A549 (cell line): ENCODE data around the gene QARS1. TPM values are rescaled to one million over a fixed set of nuclear protein-coding genes. Genes with fewer than 3 reads are reported as not detected.

Source experiments
- ATAC-seq, 2 experiments: fragments of 200-7000 bp in 1 of 2; fragments of >200 bp in 1 of 2; cut with Nextera tagmentation in 1 of 2; cut with Tn5 transposase in 1 of 2; 3 replicates each; pipeline versions ENCODE4 v1.8.0 to v1.9.1; 2018 to 2020; ENCODE audit warnings: mild to moderate bottlenecking in 1 of 2, moderate library complexity in 1 of 2
- CTCF ChIA-PET: fragments of 300-600 bp; sonication (Branson Sonifier 250); formaldehyde crosslinking; extraction: SDS; loops from one replicate; lab custom pipeline; 2021; ENCODE audit warnings: antibody characterized with exemption, inconsistent platforms; lab: Yijun Ruan, JAX
- POLR2A ChIA-PET: fragments of 350-600 bp; formaldehyde crosslinking; extraction: SDS; loops from one replicate; lab custom pipeline; 2021; ENCODE audit warnings: antibody characterized with exemption, inconsistent platforms; lab: Yijun Ruan, JAX
- DNase-seq, 2 experiments: peaks; one replicate each; pipeline versions ENCODE4 v3.0.0 to v3.0.0-alpha.2; 2011 to 2016; ENCODE audit warnings: low read depth in 1 of 2, low spot score in 1 of 2
- FAIRE-seq: peaks from 2 replicates; lab custom pipeline; 2011; peaks lifted over from hg19 to GRCh38; lab: Jason Lieb, UNC
- H3K27ac ChIP-seq, 2 experiments: fragments of >200 bp; sonication (Bioruptor Twin); formaldehyde crosslinking; 3 replicates each; pipeline ENCODE4 v1.5.1; 2016 to 2017
- H3K4me1 ChIP-seq: fragments of >200 bp; sonication (Bioruptor Twin); formaldehyde crosslinking; 3 replicates; pipeline ENCODE4 v1.6.1; 2016
- H3K4me2 ChIP-seq: fragments of >200 bp; sonication (Bioruptor Twin); formaldehyde crosslinking; 3 replicates; pipeline ENCODE4 v1.6.1; 2016
- H3K4me3 ChIP-seq: fragments of >200 bp; sonication (Bioruptor Twin); formaldehyde crosslinking; 3 replicates; pipeline ENCODE4 v1.5.1; 2016
- H3K9me3 ChIP-seq: fragments of >200 bp; sonication (Bioruptor Twin); formaldehyde crosslinking; 3 replicates; pipeline ENCODE4 v1.6.1; 2016
- ATOH8 ChIP-seq: fragments of 250-450 bp; sonication (Bioruptor Pico); IDR thresholded peaks from 2 replicates; pipeline ENCODE4 v1.5.0; 2020; ENCODE audit warnings: low read depth, mild to moderate bottlenecking, moderate library complexity
- BHLHE40 ChIP-seq: IDR thresholded peaks from 2 replicates; pipeline ENCODE4 v1.6.1; 2012; ENCODE audit warnings: low read depth, low read length, inconsistent platforms
- CBX8 ChIP-seq: fragments of 200-600 bp; sonication (generic); IDR thresholded peaks from 2 replicates; pipeline ENCODE4 v1.6.1; 2016
- CEBPB ChIP-seq, 2 experiments: fragments of >200 bp in 1 of 2; sonication (Bioruptor Twin) in 1 of 2; formaldehyde crosslinking in 1 of 2; IDR thresholded peaks; 2 replicates each; pipeline ENCODE4 v1.6.1; 2012 to 2016
- CHD2 ChIP-seq: fragments of 150-350 bp; IDR thresholded peaks from 2 replicates; pipeline ENCODE4 v1.6.1; 2014; ENCODE audit warnings: low read length; ENCODE audit not compliant: partially characterized antibody
- E2F6 ChIP-seq: IDR thresholded peaks from 2 replicates; pipeline ENCODE4 v1.6.1; 2012; ENCODE audit warnings: low read depth, borderline replicate concordance
- EHF ChIP-seq: fragments of 250-450 bp; sonication (Bioruptor Pico); IDR thresholded peaks from 2 replicates; pipeline ENCODE4 v1.5.0; 2020; ENCODE audit warnings: mild to moderate bottlenecking
- ESRRA ChIP-seq: fragments of 150-350 bp; IDR thresholded peaks from 2 replicates; pipeline ENCODE4 v1.6.1; 2014; ENCODE audit warnings: mild to moderate bottlenecking, low read length, borderline replicate concordance
- FOSB ChIP-seq: fragments of 250-450 bp; sonication (Bioruptor Pico); IDR thresholded peaks from 2 replicates; pipeline ENCODE4 v1.5.0; 2020; ENCODE audit warnings: mild to moderate bottlenecking, moderate library complexity
- FOSL2 ChIP-seq, 2 experiments: fragments of 450-650 bp in 1 of 2; fragments of >200 bp in 1 of 2; sonication (Bioruptor Twin) in 1 of 2; formaldehyde crosslinking; IDR thresholded peaks; 2 replicates each; pipeline versions ENCODE4 v1.5.0 to v1.6.1; 2016 to 2020; ENCODE audit warnings: mild to moderate bottlenecking in 1 of 2, moderate library complexity in 1 of 2
- HEYL ChIP-seq: fragments of 250-450 bp; sonication (Bioruptor Pico); IDR thresholded peaks from 2 replicates; pipeline ENCODE4 v1.8.0; 2021; ENCODE audit warnings: mild to moderate bottlenecking, moderate library complexity
- HOXA7 ChIP-seq: fragments of 250-450 bp; sonication (Bioruptor Pico); IDR thresholded peaks from 2 replicates; pipeline ENCODE4 v1.5.0; 2020; ENCODE audit warnings: mild to moderate bottlenecking, moderate library complexity
- JUNB ChIP-seq: fragments of >200 bp; sonication (Bioruptor Twin); formaldehyde crosslinking; IDR thresholded peaks from 2 replicates; pipeline ENCODE4 v1.6.1; 2016
- MAFK ChIP-seq: fragments of 450-650 bp; IDR thresholded peaks from 2 replicates; pipeline ENCODE4 v1.6.1; 2014; ENCODE audit not compliant: partially characterized antibody
- MAZ ChIP-seq: fragments of 150-350 bp; IDR thresholded peaks from 2 replicates; pipeline ENCODE4 v1.6.1; 2014; ENCODE audit warnings: antibody characterized with exemption, low read depth, low read length, borderline replicate concordance
- NPAS2 ChIP-seq: fragments of 250-450 bp; sonication (Bioruptor Pico); IDR thresholded peaks from 2 replicates; pipeline ENCODE4 v1.8.0; 2022; ENCODE audit warnings: mild to moderate bottlenecking, moderate library complexity, borderline replicate concordance
- PHF8 ChIP-seq: fragments of 200-600 bp; sonication (generic); IDR thresholded peaks from 2 replicates; pipeline ENCODE4 v1.6.1; 2016; ENCODE audit warnings: low read depth, mild to moderate bottlenecking, antibody characterized with exemption, moderate library complexity, borderline replicate concordance
- POLR2A ChIP-seq: IDR thresholded peaks from 2 replicates; pipeline ENCODE4 v1.6.1; 2012; ENCODE audit warnings: mild to moderate bottlenecking, low read length
- POLR2AphosphoS2 ChIP-seq: conservative IDR thresholded peaks from 2 replicates; pipeline ENCODE4 v1.6.1; 2012; ENCODE audit warnings: low read length, improper control_type of control experiment, inconsistent platforms
- RARB ChIP-seq: fragments of 250-450 bp; sonication (Bioruptor Pico); IDR thresholded peaks from 2 replicates; pipeline ENCODE4 v1.8.0; 2021; ENCODE audit warnings: mild to moderate bottlenecking, moderate library complexity
- RFX5 ChIP-seq: fragments of 450-650 bp; IDR thresholded peaks from 2 replicates; pipeline ENCODE4 v1.7.1; 2014; ENCODE audit warnings: antibody characterized with exemption, mild to moderate bottlenecking, moderate library complexity
- SMC3 ChIP-seq: fragments of >200 bp; sonication (Bioruptor Twin); formaldehyde crosslinking; IDR thresholded peaks from 3 replicates; pipeline ENCODE4 v1.6.1; 2018; ENCODE audit warnings: inconsistent platforms
- TP53 ChIP-seq: fragments of 250-450 bp; sonication (Bioruptor Pico); IDR thresholded peaks from 2 replicates; pipeline ENCODE4 v1.5.0; 2021; ENCODE audit warnings: mild to moderate bottlenecking, moderate library complexity
- ZFP36 ChIP-seq: fragments of 450-650 bp; IDR thresholded peaks from 2 replicates; pipeline ENCODE4 v1.6.1; 2014; ENCODE audit warnings: borderline replicate concordance; ENCODE audit not compliant: partially characterized antibody
- ZSCAN20 ChIP-seq: fragments of 250-450 bp; sonication (Bioruptor Pico); IDR thresholded peaks from 2 replicates; pipeline ENCODE4 v1.8.0; 2022; ENCODE audit warnings: mild to moderate bottlenecking, moderate library complexity
- WGBS: methylation state at CpG from one replicate; pipeline ENCODE4 v1.1.6; 2017; ENCODE audit errors: missing lambda C conversion rate; 5-methylcytosine and 5-hydroxymethylcytosine counted together
- polyA plus RNA-seq, 4 experiments: library from polyadenylated mRNA; depleted of rRNA in 3 of 4; stranded (reverse); fragments of >200 nt; fragmentation: RNase III in 1 of 4; extraction: RNeasy Plus Mini Kit Qiagen cat#74134 plus additional on column Dnase treatment in 1 of 4; gene quantifications; 2 replicates in 3 of 4; 3 replicates in 1 of 4; pipeline ENCODE4 v1.2.3, GENCODE V29; 2011 to 2017
- TF ChIP-seq, protein P1 (sequence below): fragments of 250-450 bp; sonication (Bioruptor Pico); IDR thresholded peaks from 2 replicates; pipeline ENCODE4 v1.5.0; 2021; ENCODE audit warnings: mild to moderate bottlenecking, moderate library complexity, borderline replicate concordance

Gene QARS1
- polyA plus RNA-seq, 2 of the 4 experiments (the other 2 are of a cell fraction) = 118 to 164 TPM

DNA sequence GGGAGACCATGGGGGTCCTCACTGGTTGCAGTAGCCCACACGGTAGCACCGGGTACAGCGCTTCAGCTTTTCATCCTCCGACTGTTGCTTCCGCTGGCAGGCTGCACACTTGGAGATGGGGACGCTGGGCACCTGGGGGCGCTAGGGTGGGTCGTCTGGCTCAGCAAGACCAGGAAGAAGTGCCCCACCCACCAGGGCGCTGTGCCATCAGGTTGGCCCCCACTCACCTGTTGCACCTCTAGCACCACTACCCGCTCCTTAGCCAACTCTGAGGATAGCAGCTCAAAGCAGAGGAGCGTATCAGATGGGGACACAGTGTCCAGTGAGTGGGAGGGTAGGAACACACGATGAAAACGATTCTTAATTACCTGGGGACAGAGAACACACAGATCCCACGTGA is 7.7 kb upstream of the QARS1 start:
- CTCF ChIA-PET = interaction anchor here (1.3 to 1.6 kb wide), 2 partner anchors 11 to 18 kb away, joined by 4 to 6 read pairs; partner anchors contain the start of gene QRICH1
- Histone ChIP-seq H3K9me3 (no peaks in the 10 kb centered on the region), H3K4me3 (no peak overlapping the region), H3K4me1 (no peaks in the 10 kb centered on the region), H3K4me2 (no peak overlapping the region), H3K27ac (no peak overlapping the region)
- FAIRE-seq (no peak), ATAC-seq (no peak; a peak in 1 of 6 replicates), DNase-seq (no peak)
- WGBS = 87% methylated on average over 13 of the region's 14 CpGs
- POLR2A ChIA-PET = no interaction called here
- TF ChIP-seq NPAS2 (CRISPR knock-in tag) = no peak
- no peak for TF ChIP-seq BHLHE40
- no peak for TF ChIP-seq SMC3
- TF ChIP-seq RFX5 = no peak
- TF ChIP-seq HOXA7 (CRISPR knock-in tag) = no peak
- TF ChIP-seq MAZ = no peak
- TF ChIP-seq POLR2AphosphoS2 = no peak
- no peak for TF ChIP-seq CBX8
- TF ChIP-seq ZSCAN20 (CRISPR knock-in tag) = no peak
- TF ChIP-seq ATOH8 (CRISPR knock-in tag) = no peak
- TF ChIP-seq ZFP36 = no peak
- no peak for TF ChIP-seq CEBPB (IDR thresholded peaks at IDR 0.05)
- TF ChIP-seq FOSB (CRISPR knock-in tag) = no peak
- TF ChIP-seq CHD2 = no peak
- no peak for TF ChIP-seq FOSL2 (IDR thresholded peaks at IDR 0.05)
- no peak for TF ChIP-seq FOSL2 (CRISPR knock-in tag; IDR thresholded peaks at IDR 0.05)
- no peak for TF ChIP-seq MAFK
- TF ChIP-seq RARB = no peak

GRCh38 chr3:49111347-49111746 is 6.8 kb upstream of the QARS1 start:
- no peak for FAIRE-seq
- Histone ChIP-seq H3K9me3 (no peaks in the 10 kb centered on the region), H3K4me3 (no peak overlapping the region), H3K4me2 (no peak overlapping the region), H3K27ac (no peak overlapping the region), H3K4me1 (no peaks in the 10 kb centered on the region)
- WGBS = 84% methylated on average over 3 of the region's 6 CpGs
- ATAC-seq = no peak
- no peak for DNase-seq
- ChIA-PET POLR2A (interaction anchor here (3.7 kb wide), 1 partner anchor 9 kb away, joined by 12 read pairs; the partner anchor contains the start of gene USP19), CTCF (interaction anchor here (0.9 to 2.0 kb wide), 3 partner anchors 11 to 17 kb away, joined by 3 to 5 read pairs (median 4); partner anchors contain the start of gene QRICH1)
- no peak for TF ChIP-seq POLR2A
- TF ChIP-seq ATOH8 (CRISPR knock-in tag) = no peak
- no peak for TF ChIP-seq E2F6
- no peak for TF ChIP-seq CBX8
- TF ChIP-seq HEYL (CRISPR knock-in tag) = no peak
- no peak for TF ChIP-seq ESRRA
- no peak for TF ChIP-seq PHF8
- no peak for TF ChIP-seq MAZ
- TF ChIP-seq SMC3 = no peak
- TF ChIP-seq, protein P1, sequence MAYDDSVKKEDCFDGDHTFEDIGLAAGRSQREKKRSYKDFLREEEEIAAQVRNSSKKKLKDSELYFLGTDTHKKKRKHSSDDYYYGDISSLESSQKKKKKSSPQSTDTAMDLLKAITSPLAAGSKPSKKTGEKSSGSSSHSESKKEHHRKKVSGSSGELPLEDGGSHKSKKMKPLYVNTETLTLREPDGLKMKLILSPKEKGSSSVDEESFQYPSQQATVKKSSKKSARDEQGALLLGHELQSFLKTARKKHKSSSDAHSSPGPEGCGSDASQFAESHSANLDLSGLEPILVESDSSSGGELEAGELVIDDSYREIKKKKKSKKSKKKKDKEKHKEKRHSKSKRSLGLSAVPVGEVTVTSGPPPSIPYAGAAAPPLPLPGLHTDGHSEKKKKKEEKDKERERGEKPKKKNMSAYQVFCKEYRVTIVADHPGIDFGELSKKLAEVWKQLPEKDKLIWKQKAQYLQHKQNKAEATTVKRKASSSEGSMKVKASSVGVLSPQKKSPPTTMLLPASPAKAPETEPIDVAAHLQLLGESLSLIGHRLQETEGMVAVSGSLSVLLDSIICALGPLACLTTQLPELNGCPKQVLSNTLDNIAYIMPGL (CRISPR knock-in tag) = no peak
- TF ChIP-seq JUNB = no peak
- TF ChIP-seq TP53 (CRISPR knock-in tag) = no peak
- no peak for TF ChIP-seq EHF (CRISPR knock-in tag)
- no peak for TF ChIP-seq POLR2AphosphoS2
- no peak for TF ChIP-seq RARB
